HTERT RPE-1 (cell line): ENCODE data around the gene DRD2.

Experiments used
- in situ Hi-C: fragments of 300-500 bp; cut with MboI; formaldehyde crosslinking; loops from 4 replicates; pipeline ENCODE4 v1.14.3; 2020; ENCODE audit warnings: low sequenced_read_pairs

Gene DRD2

DNA sequence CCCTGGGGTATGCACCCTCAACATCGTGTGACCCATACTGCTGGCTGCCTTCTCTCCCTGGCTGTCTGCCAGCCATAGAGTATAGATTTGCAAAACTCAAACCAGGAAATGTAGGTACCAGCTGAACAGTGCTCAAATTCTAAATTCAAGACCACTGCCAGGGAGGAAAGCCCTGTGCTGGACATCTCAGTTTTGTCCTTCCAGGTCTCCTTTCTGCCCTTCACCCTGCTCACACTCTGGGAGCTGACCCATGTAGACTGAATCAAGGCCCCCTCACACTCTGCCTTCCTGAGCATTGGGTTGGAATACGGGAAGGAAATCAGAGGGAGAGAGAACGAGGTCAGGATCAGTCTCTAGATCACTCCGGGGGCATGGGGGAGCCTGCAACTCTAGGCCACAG lies 12.4 kb upstream of the DRD2 start:
- in situ Hi-C loops: no loop called here

DNA sequence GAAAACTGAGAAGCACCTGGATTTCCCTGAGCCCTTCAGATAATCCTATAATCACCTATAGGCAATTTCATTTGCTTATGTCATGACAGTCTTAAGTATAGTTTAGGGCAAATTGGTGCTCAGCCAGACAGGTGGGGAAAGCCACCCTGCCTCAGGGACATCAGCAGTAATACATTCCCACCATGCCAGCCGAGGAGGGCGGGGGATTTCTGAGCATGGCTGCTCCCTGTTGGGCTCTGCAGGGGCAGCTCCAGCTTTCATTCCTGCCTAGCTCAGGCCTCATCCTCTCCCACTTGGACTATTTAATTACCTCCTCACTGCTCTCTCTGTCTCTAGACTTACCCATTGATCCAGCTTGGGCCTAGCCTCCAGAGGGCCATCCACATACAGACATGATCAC lies 9.0 kb upstream of the DRD2 start:
- in situ Hi-C loops: no loop called here

DNA sequence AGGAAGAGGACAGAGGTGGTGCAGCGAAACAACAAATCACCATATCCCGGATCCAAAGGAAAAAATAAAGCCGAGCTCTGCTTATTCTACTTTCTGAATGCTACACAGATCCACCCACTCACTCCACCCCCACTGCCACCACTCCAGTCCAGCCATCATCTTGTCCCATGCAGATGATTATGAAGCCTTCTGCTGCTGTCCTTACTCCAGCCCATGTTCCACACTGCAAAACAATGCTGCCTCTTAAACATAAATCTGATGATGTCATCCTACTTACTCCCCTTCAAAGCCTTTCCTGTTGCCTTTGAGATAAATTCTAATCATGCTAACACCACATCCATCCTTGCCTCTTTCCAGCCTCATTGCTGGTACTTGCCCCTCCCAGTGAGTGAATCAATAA lies 6.5 kb upstream of the DRD2 start:
- in situ Hi-C loops: no loop called here

DNA sequence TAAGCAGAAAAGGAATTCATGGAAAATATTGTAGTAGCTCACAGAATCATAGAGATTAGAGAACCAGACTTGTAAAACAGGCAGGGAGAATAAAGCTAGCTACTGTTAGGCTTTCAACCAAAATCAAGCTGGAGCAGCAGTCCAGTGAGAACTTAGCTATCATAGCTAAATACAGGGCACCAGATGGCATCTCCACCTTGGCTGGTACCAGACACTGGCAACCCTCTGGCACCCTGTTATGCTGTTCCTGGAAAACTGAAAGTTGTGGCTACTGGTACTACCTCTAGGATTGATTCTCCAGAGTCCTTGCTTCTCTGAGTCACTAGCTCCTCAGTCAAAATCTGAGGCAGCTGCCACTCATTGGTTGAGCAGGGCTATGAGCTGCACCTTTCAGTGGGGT lies 6.0 kb upstream of the DRD2 start:
- in situ Hi-C loops: no loop called here

DNA sequence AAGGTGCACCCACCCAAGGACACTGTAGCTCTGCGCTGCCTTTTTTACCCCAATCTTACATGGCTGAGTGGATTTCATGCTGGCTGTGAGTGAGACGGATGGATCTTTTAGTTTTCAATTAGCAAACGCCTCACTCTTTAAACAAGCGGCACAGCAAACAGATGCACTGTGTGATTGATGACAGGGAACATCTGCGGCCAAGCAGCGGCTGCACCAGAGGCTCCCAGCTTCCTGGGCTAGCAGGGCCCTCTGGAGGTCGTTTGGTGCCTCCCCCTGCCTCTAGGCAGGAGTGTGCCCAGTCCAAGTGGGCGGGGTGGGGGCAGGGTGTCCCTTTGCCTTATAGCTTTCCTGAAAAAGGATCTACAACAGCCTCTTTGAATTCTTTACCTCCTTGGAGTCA lies 2.1 kb upstream of the DRD2 start:
- in situ Hi-C loops: no loop called here

DNA sequence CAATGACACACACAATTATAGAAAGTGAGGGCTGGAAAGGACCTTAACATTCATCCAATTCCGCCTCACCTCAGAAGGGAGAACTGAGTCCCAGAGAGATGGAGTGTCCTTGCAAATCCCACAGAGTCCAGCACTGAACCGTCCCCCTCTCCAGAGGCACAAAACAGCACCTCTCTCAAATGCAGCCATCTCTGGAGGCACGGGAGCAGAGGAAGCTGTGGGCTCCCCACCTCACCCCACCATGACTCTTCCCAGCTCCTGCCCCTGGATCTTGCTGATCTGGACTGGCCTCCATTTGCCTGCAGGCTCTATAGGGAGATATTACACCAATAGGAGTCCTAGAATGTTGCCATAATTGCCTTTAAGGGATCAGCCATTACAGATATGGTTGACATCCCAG lies 1.4 kb upstream of the DRD2 start:
- in situ Hi-C loops: no loop called here

DNA sequence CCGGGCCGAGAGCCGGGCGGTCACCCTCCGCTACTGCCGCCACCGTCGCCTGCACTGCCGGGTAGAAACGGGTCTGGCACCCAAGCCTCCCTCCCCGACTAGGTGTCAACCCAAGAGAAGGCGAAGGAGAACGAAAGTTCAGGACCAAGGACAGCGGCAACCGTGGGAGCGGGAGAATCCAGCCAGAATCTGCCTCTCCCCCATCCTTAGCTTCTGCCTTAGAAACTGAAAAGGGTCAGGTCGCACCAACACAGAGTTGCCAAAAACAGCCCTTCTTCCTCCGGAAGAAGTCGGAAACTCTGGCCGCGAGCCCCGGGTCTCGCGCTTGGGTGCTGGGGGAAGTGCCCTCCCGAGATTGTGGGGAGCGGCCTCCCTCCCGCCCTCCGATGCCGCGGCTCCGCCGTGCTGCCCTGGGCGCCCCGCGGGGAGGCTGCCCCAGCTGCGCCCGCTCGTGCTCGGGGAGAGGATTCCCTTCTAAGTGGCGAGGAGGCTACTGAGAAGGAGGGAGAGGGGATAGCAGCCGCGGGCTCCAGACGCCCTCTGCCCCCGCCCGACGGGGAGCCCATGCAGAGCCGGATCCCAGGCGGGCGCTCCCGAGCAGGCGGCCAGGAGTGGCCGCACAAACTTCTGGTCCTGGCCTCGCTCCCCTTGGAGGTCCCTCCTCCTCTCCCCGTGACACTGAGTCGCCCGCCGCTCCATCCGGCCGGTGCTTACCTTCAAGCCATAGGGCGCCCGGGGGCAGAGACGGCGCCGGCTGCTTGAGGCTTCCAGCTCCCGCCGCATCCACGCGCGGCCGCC lies 637 bp downstream of the DRD2 start:
- in situ Hi-C loops: no loop called here

DNA sequence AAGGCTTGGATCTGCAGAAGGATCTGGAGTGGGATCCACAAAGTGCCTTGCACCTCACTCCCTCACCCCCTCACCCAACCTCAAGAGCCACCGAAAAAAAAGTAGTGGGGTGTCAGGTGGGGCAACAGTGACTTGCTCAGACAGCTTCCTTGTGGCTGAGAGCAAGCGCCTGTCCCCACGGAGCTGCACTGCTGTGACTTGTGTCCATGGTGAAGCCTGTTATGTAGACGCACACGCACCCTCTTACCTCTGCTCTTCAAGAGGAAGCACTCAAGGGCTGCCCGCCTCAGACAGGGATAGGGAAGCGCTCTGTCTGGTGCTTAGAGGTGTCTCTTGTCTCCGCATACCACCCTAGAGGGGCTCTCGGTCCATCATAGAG lies 1.2 kb downstream of the DRD2 start:
- in situ Hi-C loops: no loop called here

DNA sequence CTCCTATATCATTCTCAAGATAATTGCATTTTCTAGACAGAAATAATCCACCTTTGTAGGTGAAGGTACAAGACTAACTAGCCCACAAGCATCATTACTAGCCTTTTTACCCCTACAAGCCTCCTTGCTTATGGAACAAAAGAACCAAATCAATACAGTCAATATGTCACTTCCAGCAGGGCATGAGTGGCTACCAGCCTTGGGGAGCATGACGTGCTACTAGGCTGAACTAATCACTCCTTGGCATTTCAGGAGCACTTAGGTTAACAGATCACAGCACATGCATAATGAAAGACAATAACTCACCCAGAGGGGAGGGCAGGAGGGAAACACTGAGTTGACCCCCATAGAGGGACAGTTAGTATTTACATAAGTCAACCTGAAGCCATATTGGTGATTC lies 2.7 kb downstream of the DRD2 start:
- in situ Hi-C loops: no loop called here

DNA sequence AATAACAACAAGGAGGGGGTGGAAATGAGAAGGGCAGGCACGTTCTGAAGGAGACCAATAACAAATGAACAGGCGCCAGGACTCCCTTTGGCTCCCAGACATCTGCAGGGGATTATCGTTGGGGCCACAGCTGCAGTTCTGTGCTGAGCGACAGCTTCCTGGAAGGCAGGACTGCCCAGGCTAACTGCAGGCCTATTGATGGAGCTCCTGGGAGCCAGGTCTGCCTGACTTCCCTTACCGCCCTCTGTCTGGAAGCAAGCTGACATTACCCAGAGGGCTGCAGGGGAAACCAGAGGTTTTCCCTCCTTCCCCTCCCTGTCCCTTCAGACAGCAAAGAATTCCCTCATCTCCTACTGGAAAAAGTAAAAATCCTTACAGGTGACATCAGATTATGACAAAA lies 5.0 kb downstream of the DRD2 start:
- in situ Hi-C loops: no loop called here

DNA sequence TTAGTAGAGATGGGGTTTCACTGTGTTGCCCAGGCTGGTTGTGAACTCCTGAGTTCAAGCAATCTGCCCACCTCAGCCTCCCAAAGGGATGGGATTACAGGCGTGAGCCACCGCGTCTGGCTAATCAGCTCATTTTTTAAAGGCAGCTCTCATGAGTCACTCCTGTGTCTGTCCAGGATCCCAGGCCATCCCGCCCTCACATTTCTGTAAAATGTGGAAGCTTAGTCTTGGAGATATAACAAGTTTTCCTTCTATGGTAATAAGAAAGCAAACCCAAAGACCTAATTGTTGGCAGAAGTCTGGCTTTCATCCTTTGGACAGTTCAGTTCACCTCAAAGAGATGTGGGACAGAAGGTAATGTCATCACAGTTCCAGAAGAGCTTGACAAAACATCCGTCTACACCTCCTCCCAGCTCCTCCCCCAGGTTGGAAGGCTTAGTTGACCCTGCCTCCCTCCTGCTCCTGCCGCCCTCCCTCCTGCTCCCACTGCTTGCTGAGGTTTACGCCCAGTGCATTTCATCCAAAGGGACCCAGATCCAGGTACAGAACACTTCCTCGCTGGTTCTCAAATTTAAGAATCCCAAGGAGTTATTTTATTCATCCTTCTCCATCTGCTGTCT lies 6.4 kb downstream of the DRD2 start:
- in situ Hi-C loops: no loop called here

DNA sequence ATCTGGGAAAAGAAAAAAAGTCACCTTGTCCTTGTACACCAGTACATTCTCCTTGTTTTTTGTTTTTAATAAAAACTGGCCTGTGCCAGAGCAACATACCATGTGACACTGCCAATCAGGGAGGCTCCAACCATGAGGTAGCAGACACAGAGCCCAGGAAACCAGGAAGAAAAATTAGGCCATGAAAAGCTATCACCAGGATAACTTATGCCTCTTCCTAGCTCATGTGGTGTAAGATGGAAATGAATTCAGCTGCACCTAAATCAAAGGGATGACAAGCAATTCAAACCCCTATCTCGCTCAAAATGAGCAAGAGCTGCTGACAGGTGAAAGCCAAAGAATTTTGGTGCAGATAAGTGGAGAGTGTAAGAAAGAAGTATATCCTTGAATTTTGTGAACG lies 7.7 kb downstream of the DRD2 start:
- in situ Hi-C loops: no loop called here

DNA sequence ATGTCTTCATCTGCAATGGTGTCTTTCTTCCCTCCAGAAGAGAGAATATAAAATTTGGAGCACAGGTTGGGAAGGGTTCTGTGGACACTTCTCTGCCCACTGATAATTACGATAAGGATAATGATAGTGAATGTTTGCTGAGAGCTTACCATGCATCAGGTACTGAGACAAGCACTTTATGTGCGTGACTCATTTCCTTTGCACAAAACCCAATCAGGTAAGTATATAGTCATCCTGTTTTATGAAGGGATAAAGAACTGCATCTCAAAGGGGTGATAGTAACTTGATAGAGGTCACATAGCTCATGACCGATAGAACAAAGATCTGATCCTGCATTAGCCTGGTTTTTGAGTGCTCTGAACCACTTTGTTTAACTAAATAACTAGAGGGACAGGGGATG lies 9.4 kb downstream of the DRD2 start:
- in situ Hi-C loops: no loop called here

DNA sequence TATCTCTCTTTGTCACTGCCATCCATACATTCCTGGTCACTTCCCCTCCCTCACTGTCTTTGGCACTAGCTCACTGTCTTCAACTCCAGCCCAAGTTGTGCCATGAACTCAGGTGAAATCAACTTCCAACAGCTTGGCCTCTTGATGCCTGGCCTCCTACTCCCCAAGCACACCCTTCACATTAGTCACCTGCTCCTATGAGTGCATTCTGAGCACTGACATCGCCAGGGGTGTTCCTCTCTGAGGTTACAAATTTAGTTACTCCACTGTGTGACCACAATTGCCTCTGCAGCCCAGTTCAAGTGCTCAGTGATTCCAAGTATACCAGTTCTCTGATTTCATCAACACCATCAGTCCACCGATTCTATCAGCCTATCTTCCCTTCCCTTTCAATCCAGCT lies 10.8 kb downstream of the DRD2 start:
- in situ Hi-C loops: no loop called here

DNA sequence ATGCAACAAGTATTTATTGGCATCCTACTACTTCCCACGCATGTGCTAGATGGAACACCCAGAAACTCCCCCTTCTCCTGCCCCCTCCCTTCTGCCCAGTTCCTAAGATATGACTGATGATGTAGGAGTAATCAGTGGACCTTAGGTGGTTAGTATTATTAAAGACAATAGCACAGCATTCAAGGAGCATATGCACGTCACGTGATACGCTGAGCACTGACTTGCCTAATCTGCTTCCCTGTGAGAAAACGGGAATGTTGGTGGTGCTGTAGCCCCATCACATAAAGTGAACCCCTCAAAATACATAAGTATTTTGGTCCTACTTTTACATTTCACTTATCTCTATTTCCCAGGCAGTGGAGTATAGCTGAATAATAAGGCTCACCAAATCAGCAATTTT lies 12.4 kb downstream of the DRD2 start:
- in situ Hi-C loops: no loop called here

DNA sequence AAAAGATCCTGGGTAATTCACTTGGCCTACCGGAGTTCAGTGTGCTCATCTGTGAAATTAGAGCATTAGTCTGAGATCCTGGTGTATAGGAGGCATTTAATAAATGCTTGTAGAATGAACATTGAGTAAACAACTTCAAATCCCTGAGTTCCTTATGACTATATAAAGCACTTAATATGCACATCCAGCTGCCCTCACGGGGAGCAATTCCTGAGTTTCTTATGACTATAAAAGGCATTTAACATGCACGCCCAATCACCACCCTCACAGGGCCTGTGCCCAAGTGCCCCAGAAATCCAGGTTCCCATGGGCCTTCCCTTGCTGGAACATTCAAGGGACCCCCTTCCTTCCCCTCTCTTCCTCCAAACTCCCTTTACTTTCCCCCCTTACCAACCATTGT lies 13.6 kb downstream of the DRD2 start:
- in situ Hi-C loops: no loop called here

DNA sequence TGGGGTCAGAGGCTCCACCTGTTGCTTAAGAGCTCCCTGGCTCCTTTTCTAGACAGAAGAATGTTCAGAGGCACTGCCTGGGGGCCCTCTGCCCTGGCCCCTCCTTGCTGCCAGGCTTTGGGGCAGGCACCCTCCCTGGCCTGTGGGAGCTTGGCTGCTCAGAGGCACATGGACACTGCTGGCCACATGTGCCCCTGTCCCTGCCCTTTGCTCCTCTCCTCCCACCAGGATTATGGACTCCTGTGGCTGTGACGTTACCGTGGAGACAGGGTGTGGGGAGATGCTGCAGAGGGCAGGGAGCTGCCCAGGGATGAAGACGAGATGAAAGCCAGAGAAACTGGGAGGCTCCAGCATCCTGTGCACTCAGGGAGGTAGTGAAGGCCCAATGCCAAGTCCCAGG lies 14.7 kb downstream of the DRD2 start:
- in situ Hi-C loops: no loop called here

DNA sequence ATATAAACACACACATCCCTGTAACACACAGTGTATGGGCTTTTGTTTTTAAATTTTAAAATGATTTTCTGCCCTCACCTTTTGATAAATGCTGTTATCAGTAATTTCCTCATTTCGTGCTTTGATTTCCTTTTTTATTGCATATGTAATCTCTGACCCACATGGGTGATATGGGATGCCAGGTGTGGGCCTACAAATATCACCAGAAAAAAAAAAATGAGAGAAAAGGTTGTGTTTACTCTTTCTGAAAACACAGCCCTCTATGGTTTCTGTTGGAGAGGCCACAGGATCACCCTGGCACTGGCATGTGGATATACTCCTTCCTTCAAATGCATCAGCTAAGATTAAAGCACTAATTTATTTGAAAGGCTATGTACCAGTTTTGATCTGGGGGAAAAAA lies 17.0 kb downstream of the DRD2 start:
- in situ Hi-C loops: no loop called here

DNA sequence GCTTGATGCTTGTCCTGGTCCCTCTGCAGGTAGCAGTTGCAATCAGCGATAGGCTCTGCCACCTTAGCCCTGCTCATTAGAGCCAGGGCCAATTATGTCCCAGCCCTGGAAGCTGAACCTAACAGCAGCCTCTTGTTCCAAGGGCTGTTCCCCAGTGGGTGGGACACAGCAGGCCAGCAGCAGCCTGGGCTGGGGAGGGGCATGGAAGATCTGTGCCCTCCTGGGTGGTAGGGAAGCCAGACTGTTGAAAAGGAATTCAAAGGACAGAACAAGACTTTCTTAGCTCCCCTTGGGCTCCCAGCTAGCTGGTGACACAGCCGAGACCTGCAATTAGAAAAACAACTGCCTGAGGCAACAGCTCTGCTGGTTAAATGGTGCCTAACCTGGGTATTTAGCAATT lies 17.4 kb downstream of the DRD2 start:
- in situ Hi-C loops: no loop called here

DNA sequence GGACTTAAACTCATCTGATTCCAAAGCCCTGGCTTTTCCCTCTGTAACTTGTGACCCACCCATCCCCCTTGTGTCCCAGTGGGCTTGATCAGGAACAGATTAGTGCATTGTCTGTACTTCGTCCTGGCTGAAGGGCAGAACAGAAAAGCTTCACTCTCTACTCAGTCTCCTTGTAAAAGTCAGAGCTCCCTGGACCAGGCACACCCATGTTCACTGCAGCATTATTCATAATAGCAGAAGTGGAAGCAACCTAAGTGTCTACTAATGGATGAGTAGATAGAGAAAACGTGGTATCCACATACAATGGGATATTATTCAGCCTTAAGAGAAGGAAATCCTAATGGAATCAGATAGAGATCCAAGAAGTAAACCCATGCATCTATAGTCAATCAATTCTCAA lies 20.7 kb downstream of the DRD2 start:
- in situ Hi-C loops: no loop called here

DNA sequence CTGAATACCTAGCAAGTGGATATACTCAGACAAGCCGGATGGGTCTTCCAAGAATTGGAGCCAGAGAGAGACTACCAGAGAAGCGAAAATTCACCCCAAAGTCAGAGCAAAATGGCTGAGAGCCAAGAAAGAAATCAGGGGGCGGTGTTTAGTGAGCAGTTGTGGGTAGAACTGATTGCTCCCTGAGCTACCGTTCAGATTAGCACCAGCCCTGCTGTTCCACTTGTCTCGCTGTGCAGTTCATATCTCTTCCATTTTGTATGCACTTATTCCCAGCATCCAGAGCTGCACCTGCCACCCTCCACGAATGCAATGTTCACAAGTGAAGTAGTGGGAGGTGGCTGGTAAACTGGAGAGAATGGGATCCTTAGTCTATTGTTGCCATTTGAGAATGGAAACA lies 25.5 kb downstream of the DRD2 start:
- in situ Hi-C loops: no loop called here

DNA sequence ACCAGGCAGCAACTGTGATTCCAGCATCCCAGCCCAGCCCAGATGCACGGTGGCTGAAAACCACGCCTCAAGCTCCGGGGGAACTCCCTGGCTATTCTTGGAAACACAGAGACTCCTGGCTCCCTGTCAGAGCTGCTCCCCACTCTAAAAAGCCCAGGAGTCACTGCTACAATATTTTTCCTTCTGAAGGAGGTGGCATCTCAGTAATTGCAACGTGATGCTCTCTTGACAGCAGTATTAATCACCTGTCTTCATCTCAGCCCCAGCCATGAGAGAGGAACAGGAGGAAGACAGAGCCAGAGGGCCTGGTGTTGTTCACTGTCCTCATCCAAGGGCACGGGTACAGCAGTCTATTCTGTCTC lies 26.9 kb downstream of the DRD2 start:
- in situ Hi-C loops: no loop called here
